Thoracic aorta (tissue), 2 donors: ENCODE measurements around the gene ALKBH5. TPM values are rescaled to one million over a fixed set of nuclear protein-coding genes. Genes with fewer than 3 reads are reported as not detected.
A peak's percentile ranks its signal among the peaks of the same experiment; 100 is the strongest.

Experiments used
- ATAC-seq: fragments of 150-250 bp; one replicate; pipeline ENCODE4 v1.8.0; 2017; ENCODE audit warnings: low read depth; ENCODE audit not compliant: insufficient number of reproducible peaks, low FRiP score
- DNase-seq: peaks from one replicate; pipeline ENCODE4 v3.0.0-alpha.2; 2020; ENCODE audit warnings: low spot score
- H3K27ac ChIP-seq, 2 donors: fragments of 200-600 bp; sonication (generic); 1 replicate in 1 of 2; 2 replicates in 1 of 2; pipeline ENCODE4 v1.5.1; 2016; ENCODE audit warnings: mild to moderate bottlenecking in 2 of 2, moderate library complexity in 2 of 2
- H3K27me3 ChIP-seq: fragments of 200-600 bp; sonication (generic); replicated peaks from 2 replicates; pipeline ENCODE4 v1.6.0; 2016; ENCODE audit warnings: mild to moderate bottlenecking; ENCODE audit not compliant: insufficient read depth
- H3K36me3 ChIP-seq: fragments of 200-600 bp; sonication (generic); one replicate; pipeline ENCODE4 v1.5.1; 2016
- H3K4me1 ChIP-seq, 2 donors: fragments of 200-600 bp; sonication (generic); 1 replicate in 1 of 2; 2 replicates in 1 of 2; pipeline versions ENCODE4 v1.5.1 to v1.6.0; 2016; ENCODE audit warnings: low read depth in 2 of 2, mild to moderate bottlenecking in 1 of 2; ENCODE audit not compliant: control insufficient read depth in 1 of 2
- H3K4me3 ChIP-seq: fragments of 200-600 bp; sonication (generic); 2 replicates; pipeline ENCODE4 v1.5.1; 2016; ENCODE audit warnings: mild to moderate bottlenecking
- H3K9me3 ChIP-seq: fragments of 200-600 bp; sonication (generic); 2 replicates; pipeline ENCODE4 v1.5.1; 2016
- CTCF ChIP-seq: fragments of 200-600 bp; sonication (generic); IDR thresholded peaks from one replicate; pipeline ENCODE4 v1.5.1; 2019; ENCODE audit warnings: antibody characterized with exemption
- total RNA-seq, 2 donors: library from RNA; depleted of rRNA; stranded (reverse); fragments of >200 nt; gene quantifications; one replicate each; pipeline versions ENCODE4 v1.1.0 to v1.2.3, GENCODE V29; 2016

Gene ALKBH5
- total RNA-seq, 2 donors from 2014 or later: 89.6 to 105 TPM

- DNase-seq (no peak), ATAC-seq (no peak)
- Histone ChIP-seq H3K27ac (no peak overlapping the region), H3K4me1 (peaks cover 7 to 15% of the 10 kb centered on the region in 2 donors), H3K36me3 (peaks cover 2% of the 10 kb centered on the region), H3K27me3 (no peaks in the 10 kb centered on the region), H3K9me3 (no peaks in the 10 kb centered on the region), H3K4me3 (no peak overlapping the region)
- TF ChIP-seq CTCF: no peak
These were observed 3.8 kb upstream of the ALKBH5 start for GRCh38 chr17:18179804-18180203.

GRCh38 chr17:18181358-18181757 is 2.3 kb upstream of the ALKBH5 start:
- Histone ChIP-seq H3K36me3 (peaks cover 2% of the 10 kb centered on the region), H3K4me3 (no peak overlapping the region), H3K27me3 (no peaks in the 10 kb centered on the region), H3K27ac (peak overlapping the region; percentile 91 to 92), H3K9me3 (no peaks in the 10 kb centered on the region), H3K4me1 (peaks cover 12 to 25% of the 10 kb centered on the region in 2 donors)
- no peak for DNase-seq
- ATAC-seq: no peak
- no peak for TF ChIP-seq CTCF

- ATAC-seq (no peak), DNase-seq (peak; percentile 13)
These were observed 1.3 kb upstream of the ALKBH5 start for GRCh38 chr17:18182110-18182977.

GRCh38 chr17:18182978-18183333 is 672 bp upstream of the ALKBH5 start:
- H3K36me3 ChIP-seq: no peaks in the 10 kb centered on the region
- H3K4me1 ChIP-seq: peaks cover 24 to 41% of the 10 kb centered on the region in 2 donors
- H3K27me3 ChIP-seq: no peaks in the 10 kb centered on the region
- peak; percentile 58 for DNase-seq
- peak overlapping the region; percentile 91 to 92 for H3K27ac ChIP-seq
- H3K9me3 ChIP-seq: no peaks in the 10 kb centered on the region
- peak overlapping the region; percentile 93 for H3K4me3 ChIP-seq
- peak; percentile 42 for ATAC-seq
- TF ChIP-seq CTCF: no peak

More at GRCh38 chr17:18182110-18182977, 1.3 kb upstream of the ALKBH5 start:
- H3K27me3 ChIP-seq: no peaks in the 10 kb centered on the region
- peaks cover 20 to 35% of the 10 kb centered on the region in 2 donors for H3K4me1 ChIP-seq
- H3K4me3 ChIP-seq: peak overlapping the region; percentile 93
- no peak for TF ChIP-seq CTCF
- H3K9me3 ChIP-seq: no peaks in the 10 kb centered on the region
- H3K36me3 ChIP-seq: peaks cover 2% of the 10 kb centered on the region
- H3K27ac ChIP-seq: peak overlapping the region; percentile 91 to 92

- H3K9me3 ChIP-seq: no peaks in the 10 kb centered on the region
- no peak for TF ChIP-seq CTCF
- peaks cover 38 to 55% of the 10 kb centered on the region in 2 donors for H3K4me1 ChIP-seq
- peak overlapping the region; percentile 91 to 92 for H3K27ac ChIP-seq
- no peaks in the 10 kb centered on the region for H3K27me3 ChIP-seq
- DNase-seq: peak; percentile 19
- no peak for ATAC-seq
- H3K36me3 ChIP-seq: no peaks in the 10 kb centered on the region
- peak overlapping the region; percentile 93 for H3K4me3 ChIP-seq
These were observed 759 bp downstream of the ALKBH5 start for GRCh38 chr17:18184143-18185031.
